Measurements from ENCODE around the gene TBCK.

TBCK gene

DNA sequence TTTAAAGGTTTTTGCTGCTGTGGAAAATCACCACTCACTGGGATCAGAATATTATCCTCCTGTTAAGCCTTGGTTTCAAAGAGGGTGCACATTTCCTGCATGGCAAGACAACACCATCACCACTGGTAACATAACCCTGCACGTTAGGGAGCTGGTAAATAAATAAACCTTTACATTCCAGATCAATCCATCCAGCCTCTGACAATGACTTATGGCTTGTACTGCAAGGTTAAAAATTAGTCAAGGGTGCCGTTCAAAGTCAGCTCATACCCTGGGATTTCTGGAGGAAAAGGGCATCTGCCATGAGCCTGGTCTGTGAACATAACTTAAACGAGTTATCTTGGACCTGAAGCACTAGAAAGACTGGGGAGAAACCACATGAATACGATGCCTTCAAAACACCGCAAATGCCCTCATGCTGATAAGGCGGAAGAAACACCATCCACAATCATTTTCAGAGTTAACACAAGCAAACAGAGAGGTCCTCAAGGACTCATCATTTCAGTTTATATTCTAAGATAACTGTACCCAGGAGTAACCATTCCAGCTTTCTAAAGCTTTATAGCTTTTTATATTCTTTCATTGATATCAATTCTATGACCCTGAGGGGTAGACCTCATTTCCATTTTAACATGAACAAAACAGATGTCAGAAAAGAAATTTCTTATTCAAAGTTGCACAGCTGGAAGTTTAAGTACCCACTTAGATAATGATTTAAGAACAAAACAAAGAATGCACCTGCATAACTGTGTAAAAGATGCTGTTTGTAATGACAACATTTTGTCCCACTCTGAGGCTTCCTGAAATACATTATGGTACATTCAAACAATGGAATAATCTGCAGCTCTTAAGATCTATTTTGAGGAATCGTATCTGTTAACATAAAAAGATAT lies 317.6 kb downstream of the TBCK start:
- Histone ChIP-seq H3K9me3 (replicated peaks; ENCODE audit: low read length) (no peaks in the 10 kb centered on the region), H3K4me1 (ENCODE audit: control insufficient read depth, insufficient read depth, low read length) (no peaks in the 10 kb centered on the region), H3K36me3 (ENCODE audit: insufficient read depth, low read length) (no peaks in the 10 kb centered on the region), H3K27me3 (ENCODE audit: control insufficient read depth, insufficient read depth, low read length) (no peaks in the 10 kb centered on the region), H3K9ac (ENCODE audit: low read depth, low read length) (no peak overlapping the region), H3K4me3 (ENCODE audit: low read length) (no peak overlapping the region), H3K4me2 (ENCODE audit: low read length) (peak overlapping the region; percentile 23)

DNA sequence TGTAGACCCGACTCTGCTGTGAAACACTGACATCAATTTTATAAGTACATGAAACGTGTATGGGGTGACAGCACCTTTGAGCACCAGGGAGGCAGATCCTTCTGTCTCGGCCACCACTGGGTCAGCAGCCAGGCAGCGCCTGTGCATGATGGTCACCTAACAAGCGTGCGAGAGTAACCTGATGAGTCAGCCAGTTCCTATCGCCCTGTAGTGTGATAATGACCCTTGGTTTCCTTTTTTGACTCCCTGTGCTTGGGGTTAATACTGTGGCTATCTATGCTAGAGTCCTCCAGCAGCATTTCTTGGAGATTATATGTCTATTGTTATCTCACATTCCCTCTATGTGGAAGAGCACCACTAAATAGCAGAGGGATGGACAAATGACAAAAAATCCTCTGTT lies 319.2 kb downstream of the TBCK start:
- H3K9me3 ChIP-seq (replicated peaks; ENCODE audit: low read length) = no peaks in the 10 kb centered on the region
- no peaks in the 10 kb centered on the region for H3K27me3 ChIP-seq (ENCODE audit: control insufficient read depth, insufficient read depth, low read length)
- no peaks in the 10 kb centered on the region for H3K36me3 ChIP-seq (ENCODE audit: insufficient read depth, low read length)
- no peak overlapping the region for H3K4me2 ChIP-seq (ENCODE audit: low read length)
- H3K4me3 ChIP-seq (ENCODE audit: low read length) = no peak overlapping the region
- no peak overlapping the region for H3K9ac ChIP-seq (ENCODE audit: low read depth, low read length)
- no peaks in the 10 kb centered on the region for H3K4me1 ChIP-seq (ENCODE audit: control insufficient read depth, insufficient read depth, low read length)

- Histone ChIP-seq H3K27me3 (ENCODE audit: control insufficient read depth, insufficient read depth, low read length) (no peaks in the 10 kb centered on the region), H3K9ac (ENCODE audit: low read depth, low read length) (no peak overlapping the region), H3K4me2 (ENCODE audit: low read length) (no peak overlapping the region), H3K9me3 (replicated peaks; ENCODE audit: low read length) (no peaks in the 10 kb centered on the region), H3K4me1 (ENCODE audit: control insufficient read depth, insufficient read depth, low read length) (peaks cover 17% of the 10 kb centered on the region), H3K36me3 (ENCODE audit: insufficient read depth, low read length) (no peaks in the 10 kb centered on the region), H3K4me3 (ENCODE audit: low read length) (no peak overlapping the region)
These were observed 321.0 kb downstream of the TBCK start for GRCh38 chr4:105994841-105995501.

GRCh38 chr4:105994061-105994460 lies 321.9 kb downstream of the TBCK start:
- H3K36me3 ChIP-seq (ENCODE audit: insufficient read depth, low read length) = no peaks in the 10 kb centered on the region
- H3K4me1 ChIP-seq (ENCODE audit: control insufficient read depth, insufficient read depth, low read length) = peaks cover 25% of the 10 kb centered on the region
- H3K4me3 ChIP-seq (ENCODE audit: low read length) = no peak overlapping the region
- no peaks in the 10 kb centered on the region for H3K27me3 ChIP-seq (ENCODE audit: control insufficient read depth, insufficient read depth, low read length)
- no peak overlapping the region for H3K9ac ChIP-seq (ENCODE audit: low read depth, low read length)
- H3K4me2 ChIP-seq (ENCODE audit: low read length) = no peak overlapping the region
- no peaks in the 10 kb centered on the region for H3K9me3 ChIP-seq (replicated peaks; ENCODE audit: low read length)

GRCh38 chr4:105992641-105993305 lies 323.2 kb downstream of the TBCK start:
- no peak overlapping the region for H3K4me3 ChIP-seq (ENCODE audit: low read length)
- H3K4me2 ChIP-seq (ENCODE audit: low read length) = no peak overlapping the region
- H3K27me3 ChIP-seq (ENCODE audit: control insufficient read depth, insufficient read depth, low read length) = no peaks in the 10 kb centered on the region
- peaks cover 25% of the 10 kb centered on the region for H3K4me1 ChIP-seq (ENCODE audit: control insufficient read depth, insufficient read depth, low read length)
- no peaks in the 10 kb centered on the region for H3K36me3 ChIP-seq (ENCODE audit: insufficient read depth, low read length)
- no peak overlapping the region for H3K9ac ChIP-seq (ENCODE audit: low read depth, low read length)
- H3K9me3 ChIP-seq (replicated peaks; ENCODE audit: low read length) = no peaks in the 10 kb centered on the region

DNA sequence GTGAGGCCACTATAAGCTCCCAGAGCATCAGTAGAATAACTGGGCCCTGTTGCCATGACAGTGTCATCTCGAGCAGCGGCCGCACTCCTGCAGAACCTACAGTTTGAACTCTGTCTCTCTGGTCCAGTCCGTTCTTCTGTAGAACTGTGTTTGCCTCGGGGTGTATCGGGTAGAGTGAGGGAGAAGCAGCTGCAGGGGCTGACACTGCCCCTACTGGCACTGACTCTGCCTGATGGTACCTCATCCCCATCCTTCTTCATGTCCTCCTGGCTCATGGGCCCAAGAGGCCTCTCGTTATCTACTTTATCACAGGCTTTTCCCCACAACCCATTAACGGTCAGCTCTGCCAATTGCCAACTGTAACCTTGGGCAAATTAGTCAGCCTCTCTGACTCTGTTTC lies 324.3 kb downstream of the TBCK start:
- H3K27me3 ChIP-seq (ENCODE audit: control insufficient read depth, insufficient read depth, low read length) = no peaks in the 10 kb centered on the region
- peaks cover 25% of the 10 kb centered on the region for H3K4me1 ChIP-seq (ENCODE audit: control insufficient read depth, insufficient read depth, low read length)
- no peaks in the 10 kb centered on the region for H3K36me3 ChIP-seq (ENCODE audit: insufficient read depth, low read length)
- no peak overlapping the region for H3K4me2 ChIP-seq (ENCODE audit: low read length)
- H3K4me3 ChIP-seq (ENCODE audit: low read length) = no peak overlapping the region
- H3K9ac ChIP-seq (ENCODE audit: low read depth, low read length) = no peak overlapping the region
- no peaks in the 10 kb centered on the region for H3K9me3 ChIP-seq (replicated peaks; ENCODE audit: low read length)
